WTC11 (cell line): ENCODE results near the gene TMPRSS3. TPM values are rescaled to one million over a fixed set of nuclear protein-coding genes. Genes with fewer than 3 reads are reported as not detected.

Experiments used
- ATAC-seq: fragments of 200-7000 bp; cut with Tn5 transposase; 2 replicates; pipeline ENCODE4 v1.10.0; 2021; ENCODE audit warnings: mild to moderate bottlenecking, moderate library complexity
- CTCF ChIA-PET: fragments of 300-600 bp; sonication (Branson Sonifier 250); formaldehyde crosslinking; loops from one replicate; lab custom pipeline; 2021; ENCODE audit warnings: antibody characterized with exemption; lab: Charles Lee
- POLR2A ChIA-PET: fragments of 350-600 bp; sonication (Branson Sonifier 250); formaldehyde crosslinking; loops from one replicate; lab custom pipeline; 2021; ENCODE audit warnings: antibody characterized with exemption; lab: Charles Lee
- DNase-seq: peaks from one replicate; pipeline ENCODE4 v3.0.0; 2021; ENCODE audit warnings: low spot score
- H3K27ac Mint-ChIP-seq: 2 replicates; pipeline ENCODE4 v1.8.0; 2021; ENCODE audit warnings: mixed read lengths
- H3K27me3 Mint-ChIP-seq: 2 replicates; pipeline ENCODE4 v1.8.0; 2021; ENCODE audit warnings: low read depth, mild to moderate bottlenecking, moderate library complexity, mixed read lengths
- H3K36me3 Mint-ChIP-seq: 2 replicates; pipeline ENCODE4 v1.8.0; 2021; ENCODE audit warnings: mixed read lengths
- H3K4me1 Mint-ChIP-seq: 2 replicates; pipeline ENCODE4 v1.8.0; 2022; ENCODE audit warnings: mixed read lengths
- H3K4me3 Mint-ChIP-seq: 2 replicates; pipeline ENCODE4 v1.8.0; 2021; ENCODE audit warnings: mild to moderate bottlenecking, moderate library complexity, mixed read lengths
- H3K9me3 Mint-ChIP-seq: 2 replicates; pipeline ENCODE4 v1.8.0; 2021; ENCODE audit warnings: mixed read lengths
- CTCF ChIP-seq: fragments of 200-600 bp; IDR thresholded peaks from 2 replicates; pipeline ENCODE4 v1.8.0; 2022; ENCODE audit warnings: antibody characterized with exemption
- E2F5 ChIP-seq: sonication (generic); formaldehyde crosslinking; IDR thresholded peaks from 2 replicates; pipeline ENCODE4 v1.8.1; 2022; ENCODE audit warnings: mild to moderate bottlenecking, moderate library complexity, missing genetic modification reagents
- ELF4 ChIP-seq: sonication (generic); formaldehyde crosslinking; IDR thresholded peaks from 2 replicates; pipeline ENCODE4 v1.8.1; 2022; ENCODE audit warnings: low read depth, mild to moderate bottlenecking, moderate library complexity, missing genetic modification reagents
- FOXJ3 ChIP-seq: sonication (generic); formaldehyde crosslinking; IDR thresholded peaks from 2 replicates; pipeline ENCODE4 v1.9.0; 2021; ENCODE audit warnings: missing genetic modification reagents, mild to moderate bottlenecking, borderline replicate concordance
- GABPB1 ChIP-seq: sonication (generic); formaldehyde crosslinking; IDR thresholded peaks from 2 replicates; pipeline ENCODE4 v1.8.1; 2023; ENCODE audit warnings: mild to moderate bottlenecking, missing genetic modification reagents
- GRHL2 ChIP-seq: fragments of 250-450 bp; sonication (Bioruptor Pico); IDR thresholded peaks from 2 replicates; pipeline ENCODE4 v1.8.0; 2022; ENCODE audit warnings: mild to moderate bottlenecking, moderate library complexity; ENCODE audit not compliant: insufficient replicate concordance, severe bottlenecking
- HMGA2 ChIP-seq: fragments of 250-450 bp; sonication (Bioruptor Pico); IDR thresholded peaks from 2 replicates; pipeline ENCODE4 v1.4.0; 2021; ENCODE audit warnings: mild to moderate bottlenecking, moderate library complexity
- HMGXB4 ChIP-seq: sonication (generic); formaldehyde crosslinking; IDR thresholded peaks from 2 replicates; pipeline ENCODE4 v1.8.1; 2023; ENCODE audit warnings: mild to moderate bottlenecking, moderate library complexity, missing genetic modification reagents
- JAZF1 ChIP-seq: fragments of 250-450 bp; sonication (Bioruptor Pico); IDR thresholded peaks from 2 replicates; pipeline ENCODE4 v1.9.0; 2021; ENCODE audit warnings: moderate library complexity, mild to moderate bottlenecking, inconsistent platforms
- JUN ChIP-seq: sonication (generic); formaldehyde crosslinking; IDR thresholded peaks from 2 replicates; pipeline ENCODE4 v1.8.0; 2023; ENCODE audit warnings: mild to moderate bottlenecking, missing genetic modification reagents
- KAT7 ChIP-seq: sonication (generic); formaldehyde crosslinking; IDR thresholded peaks from 2 replicates; pipeline ENCODE4 v1.8.1; 2023; ENCODE audit warnings: missing genetic modification reagents, mild to moderate bottlenecking, borderline replicate concordance
- MXD4 ChIP-seq: fragments of 250-450 bp; sonication (Bioruptor Pico); IDR thresholded peaks from 2 replicates; pipeline ENCODE4 v1.8.0; 2021; ENCODE audit warnings: mild to moderate bottlenecking, moderate library complexity, borderline replicate concordance
- NFATC4 ChIP-seq: fragments of 250-450 bp; sonication (Bioruptor Pico); IDR thresholded peaks from 2 replicates; pipeline ENCODE4 v1.9.0; 2021; ENCODE audit warnings: mild to moderate bottlenecking
- TP53 ChIP-seq: sonication (generic); formaldehyde crosslinking; IDR thresholded peaks from 2 replicates; pipeline ENCODE4 v1.8.1; 2023; ENCODE audit warnings: mild to moderate bottlenecking, missing genetic modification reagents
- ZBTB21 ChIP-seq: sonication (generic); formaldehyde crosslinking; IDR thresholded peaks from 2 replicates; pipeline ENCODE4 v1.8.1; 2023; ENCODE audit warnings: mild to moderate bottlenecking, missing genetic modification reagents, borderline replicate concordance
- ZNF138 ChIP-seq: sonication (generic); formaldehyde crosslinking; conservative IDR thresholded peaks from 2 replicates; pipeline ENCODE4 v1.8.1; 2022; ENCODE audit warnings: mild to moderate bottlenecking, moderate library complexity, missing genetic modification reagents
- ZNF263 ChIP-seq: sonication (generic); formaldehyde crosslinking; IDR thresholded peaks from 2 replicates; pipeline ENCODE4 v1.8.1; 2022; ENCODE audit warnings: low read depth, mild to moderate bottlenecking, moderate library complexity, missing genetic modification reagents
- ZNF317 ChIP-seq: sonication (generic); formaldehyde crosslinking; IDR thresholded peaks from 2 replicates; pipeline ENCODE4 v1.8.1; 2023; ENCODE audit warnings: low read depth, mild to moderate bottlenecking, moderate library complexity, missing genetic modification reagents, borderline replicate concordance
- ZNF425 ChIP-seq: fragments of 250-450 bp; sonication (Bioruptor Pico); conservative IDR thresholded peaks from 2 replicates; pipeline ENCODE4 v1.9.0; 2021; ENCODE audit warnings: mild to moderate bottlenecking
- total RNA-seq: library from RNA; stranded (reverse); gene quantifications from 3 replicates; pipeline ENCODE4 v1.2.3, GENCODE V29; 2021
- TF ChIP-seq, protein P1 (sequence below): sonication (generic); formaldehyde crosslinking; IDR thresholded peaks from 2 replicates; pipeline ENCODE4 v1.8.1; 2023; ENCODE audit warnings: mild to moderate bottlenecking, missing genetic modification reagents
- TF ChIP-seq, protein P2 (sequence below): sonication (generic); formaldehyde crosslinking; IDR thresholded peaks from 2 replicates; pipeline ENCODE4 v1.8.0; 2023; ENCODE audit warnings: mild to moderate bottlenecking, missing genetic modification reagents
- TF ChIP-seq, protein P3 (sequence below): sonication (generic); formaldehyde crosslinking; IDR thresholded peaks from 2 replicates; pipeline ENCODE4 v1.8.1; 2023; ENCODE audit warnings: mild to moderate bottlenecking, missing genetic modification reagents, moderate library complexity

TMPRSS3 gene
- total RNA-seq, 1 experiment from 2014 or later = 0.39 TPM

- no peak for DNase-seq
- Mint-ChIP-seq H3K4me1 (no peaks in the 10 kb centered on the region), H3K27ac (no peak overlapping the region), H3K9me3 (peaks cover 16% of the 10 kb centered on the region), H3K4me3 (no peak overlapping the region), H3K27me3 (no peaks in the 10 kb centered on the region; the same call in 1 of the 2 replicates), H3K36me3 (no peaks in the 10 kb centered on the region)
- ChIA-PET CTCF (interaction anchor here (1.6 kb wide), 1 partner anchor 29 kb away, joined by 4 read pairs; no protein-coding TSS in a partner anchor), POLR2A (no interaction called here)
- TF ChIP-seq GRHL2 (CRISPR knock-in tag) (no peak), ZNF425 (CRISPR knock-in tag) (no peak), ZBTB21 (CRISPR knock-in tag) (no peak), FOXJ3 (no peak), CTCF (no peak), MXD4 (CRISPR knock-in tag) (no peak), JUN (no peak), ELF4 (no peak), ZNF263 (CRISPR knock-in tag) (no peak), ZNF317 (CRISPR knock-in tag) (no peak), TP53 (CRISPR knock-in tag) (no peak), NFATC4 (CRISPR knock-in tag) (no peak), E2F5 (CRISPR knock-in tag) (no peak), ZNF138 (no peak)
- TF ChIP-seq, protein P1, sequence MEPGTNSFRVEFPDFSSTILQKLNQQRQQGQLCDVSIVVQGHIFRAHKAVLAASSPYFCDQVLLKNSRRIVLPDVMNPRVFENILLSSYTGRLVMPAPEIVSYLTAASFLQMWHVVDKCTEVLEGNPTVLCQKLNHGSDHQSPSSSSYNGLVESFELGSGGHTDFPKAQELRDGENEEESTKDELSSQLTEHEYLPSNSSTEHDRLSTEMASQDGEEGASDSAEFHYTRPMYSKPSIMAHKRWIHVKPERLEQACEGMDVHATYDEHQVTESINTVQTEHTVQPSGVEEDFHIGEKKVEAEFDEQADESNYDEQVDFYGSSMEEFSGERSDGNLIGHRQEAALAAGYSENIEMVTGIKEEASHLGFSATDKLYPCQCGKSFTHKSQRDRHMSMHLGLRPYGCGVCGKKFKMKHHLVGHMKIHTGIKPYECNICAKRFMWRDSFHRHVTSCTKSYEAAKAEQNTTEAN = no peak
- no peak for ATAC-seq
Observed at GRCh38 chr21:42352441-42353095, 43.3 kb downstream of the TMPRSS3 start.

DNA sequence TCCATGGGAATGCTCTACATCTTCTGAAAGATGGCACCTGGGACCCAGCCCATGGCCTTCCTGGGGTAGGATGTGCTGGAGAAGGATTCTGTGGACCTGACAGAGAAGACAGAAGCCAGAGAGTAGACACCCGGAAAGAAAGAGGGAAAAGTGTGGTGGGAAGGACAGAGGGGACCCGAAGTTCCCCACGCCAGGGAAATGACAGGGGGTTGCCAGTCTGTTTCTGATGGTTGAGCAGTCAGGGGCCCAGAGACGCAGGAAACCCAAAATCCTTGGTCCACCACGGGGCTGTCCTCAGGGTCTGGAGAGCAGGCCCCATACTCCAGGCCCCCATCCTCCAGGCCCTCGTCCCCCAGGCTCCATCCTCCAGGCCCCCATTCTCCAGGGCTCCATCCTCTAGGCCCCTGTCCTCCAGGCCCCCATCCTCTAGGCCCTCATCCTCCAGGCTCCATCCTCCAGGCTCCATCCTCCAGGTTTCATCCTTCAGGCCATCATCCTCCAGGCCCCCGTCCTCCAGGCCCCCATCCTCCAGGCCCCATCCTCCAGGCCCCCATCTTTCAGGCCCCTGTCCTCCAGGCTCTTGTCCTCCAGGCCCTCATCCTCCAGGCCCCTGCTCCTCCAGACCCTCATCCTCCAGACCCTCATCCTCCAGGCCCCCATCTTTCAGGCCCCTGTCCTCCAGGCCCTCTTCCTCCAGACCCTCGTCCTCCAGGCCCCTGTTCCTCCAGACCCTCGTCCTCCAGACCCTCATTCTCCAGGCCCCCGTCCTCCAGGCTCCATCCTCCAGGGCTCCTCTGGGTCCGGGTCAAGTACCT is 44.0 kb downstream of the TMPRSS3 start:
- ChIA-PET CTCF (interaction anchor here (1.6 to 2.0 kb wide), 2 partner anchors 14 to 29 kb away, joined by 4 to 9 read pairs; no protein-coding TSS in a partner anchor), POLR2A (no interaction called here)
- Mint-ChIP-seq H3K9me3 (peaks cover 9% of the 10 kb centered on the region), H3K27ac (no peak overlapping the region), H3K36me3 (no peaks in the 10 kb centered on the region), H3K27me3 (no peaks in the 10 kb centered on the region; the same call in 1 of the 2 replicates), H3K4me3 (no peak overlapping the region), H3K4me1 (no peaks in the 10 kb centered on the region)
- no peak for ATAC-seq
- no peak for DNase-seq
- no peak for TF ChIP-seq GABPB1 (CRISPR knock-in tag)
- no peak for TF ChIP-seq KAT7
- no peak for TF ChIP-seq ZNF317 (CRISPR knock-in tag)
- no peak for TF ChIP-seq JAZF1 (CRISPR knock-in tag)
- no peak for TF ChIP-seq HMGA2 (CRISPR knock-in tag)
- TF ChIP-seq, protein P2, sequence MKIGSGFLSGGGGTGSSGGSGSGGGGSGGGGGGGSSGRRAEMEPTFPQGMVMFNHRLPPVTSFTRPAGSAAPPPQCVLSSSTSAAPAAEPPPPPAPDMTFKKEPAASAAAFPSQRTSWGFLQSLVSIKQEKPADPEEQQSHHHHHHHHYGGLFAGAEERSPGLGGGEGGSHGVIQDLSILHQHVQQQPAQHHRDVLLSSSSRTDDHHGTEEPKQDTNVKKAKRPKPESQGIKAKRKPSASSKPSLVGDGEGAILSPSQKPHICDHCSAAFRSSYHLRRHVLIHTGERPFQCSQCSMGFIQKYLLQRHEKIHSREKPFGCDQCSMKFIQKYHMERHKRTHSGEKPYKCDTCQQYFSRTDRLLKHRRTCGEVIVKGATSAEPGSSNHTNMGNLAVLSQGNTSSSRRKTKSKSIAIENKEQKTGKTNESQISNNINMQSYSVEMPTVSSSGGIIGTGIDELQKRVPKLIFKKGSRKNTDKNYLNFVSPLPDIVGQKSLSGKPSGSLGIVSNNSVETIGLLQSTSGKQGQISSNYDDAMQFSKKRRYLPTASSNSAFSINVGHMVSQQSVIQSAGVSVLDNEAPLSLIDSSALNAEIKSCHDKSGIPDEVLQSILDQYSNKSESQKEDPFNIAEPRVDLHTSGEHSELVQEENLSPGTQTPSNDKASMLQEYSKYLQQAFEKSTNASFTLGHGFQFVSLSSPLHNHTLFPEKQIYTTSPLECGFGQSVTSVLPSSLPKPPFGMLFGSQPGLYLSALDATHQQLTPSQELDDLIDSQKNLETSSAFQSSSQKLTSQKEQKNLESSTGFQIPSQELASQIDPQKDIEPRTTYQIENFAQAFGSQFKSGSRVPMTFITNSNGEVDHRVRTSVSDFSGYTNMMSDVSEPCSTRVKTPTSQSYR (CRISPR knock-in tag) = no peak
- TF ChIP-seq, protein P3, sequence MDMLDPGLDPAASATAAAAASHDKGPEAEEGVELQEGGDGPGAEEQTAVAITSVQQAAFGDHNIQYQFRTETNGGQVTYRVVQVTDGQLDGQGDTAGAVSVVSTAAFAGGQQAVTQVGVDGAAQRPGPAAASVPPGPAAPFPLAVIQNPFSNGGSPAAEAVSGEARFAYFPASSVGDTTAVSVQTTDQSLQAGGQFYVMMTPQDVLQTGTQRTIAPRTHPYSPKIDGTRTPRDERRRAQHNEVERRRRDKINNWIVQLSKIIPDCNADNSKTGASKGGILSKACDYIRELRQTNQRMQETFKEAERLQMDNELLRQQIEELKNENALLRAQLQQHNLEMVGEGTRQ (CRISPR knock-in tag) = no peak
- no peak for TF ChIP-seq HMGXB4 (CRISPR knock-in tag)
